ENCODE results near the gene STX17.
"Not testable (repeated sequence)": the region's sequence is repeated elsewhere in the genome, so short reads cannot be mapped to it uniquely, and the experiment has no call there.

The STX17 gene

GRCh38 chr9:99906403-99907207, at the start of gene STX17:
Gene STX17, plus strand, starts transcription at chr9:99906654. Its CDS starts 8,586 bp downstream, at chr9:99915240.
- peak; percentile 37 for DNase-seq

- DNase-seq: not testable (repeated sequence)
Observed at GRCh38 chr9:99857576-99857975, 48.9 kb upstream of the STX17 start.

GRCh38 chr9:99858087-99858486, 48.4 kb upstream of the STX17 start:
- no peak for DNase-seq

- no peak for DNase-seq
Observed at GRCh38 chr9:99859243-99859980, 47.0 kb upstream of the STX17 start.

- no peak for DNase-seq
Observed at GRCh38 chr9:99860266-99860665, 46.2 kb upstream of the STX17 start.

GRCh38 chr9:99863955-99864354, 42.5 kb upstream of the STX17 start:
- DNase-seq: no peak

GRCh38 chr9:99866398-99866797, 40.1 kb upstream of the STX17 start:
- DNase-seq: no peak

- DNase-seq: no peak
Observed at GRCh38 chr9:99867536-99867935, 38.9 kb upstream of the STX17 start.

- DNase-seq: no peak
Observed at GRCh38 chr9:99867968-99868367, 38.5 kb upstream of the STX17 start.

GRCh38 chr9:99868845-99869244, 37.6 kb upstream of the STX17 start:
- DNase-seq: no peak

GRCh38 chr9:99870126-99870525, 36.3 kb upstream of the STX17 start:
- DNase-seq: no peak

- no peak for DNase-seq
Observed at GRCh38 chr9:99873531-99873930, 32.9 kb upstream of the STX17 start.

GRCh38 chr9:99873943-99874584, 32.4 kb upstream of the STX17 start:
- no peak for DNase-seq

- no peak for DNase-seq
Observed at GRCh38 chr9:99876190-99876589, 30.3 kb upstream of the STX17 start.

GRCh38 chr9:99878651-99879050, 27.8 kb upstream of the STX17 start:
- no peak for DNase-seq

- DNase-seq: no peak
Observed at GRCh38 chr9:99881769-99882168, 24.7 kb upstream of the STX17 start.

- DNase-seq: no peak
Observed at GRCh38 chr9:99885747-99886146, 20.7 kb upstream of the STX17 start.

GRCh38 chr9:99889120-99889519, 17.3 kb upstream of the STX17 start:
- DNase-seq: no peak

- DNase-seq: no peak
Observed at GRCh38 chr9:99894826-99895225, 11.6 kb upstream of the STX17 start.

GRCh38 chr9:99895510-99895909, 10.9 kb upstream of the STX17 start:
- no peak for DNase-seq

GRCh38 chr9:99896119-99896518, 10.3 kb upstream of the STX17 start:
- DNase-seq: no peak

- DNase-seq: no peak
Observed at GRCh38 chr9:99903393-99903792, 3.1 kb upstream of the STX17 start.

GRCh38 chr9:99905833-99906402, 536 bp upstream of the STX17 start:
- no peak for DNase-seq

- no peak for DNase-seq
Observed at GRCh38 chr9:99907208-99907532, 716 bp downstream of the STX17 start.
